C4-2B (cell line): ENCODE measurements around the gene JPT2.

Experiments used
- CTCF ChIP-seq: fragments of 450-650 bp; conservative IDR thresholded peaks from 2 replicates; pipeline ENCODE4 v1.5.1; 2017; ENCODE audit warnings: mild to moderate bottlenecking
- ZFX ChIP-seq: fragments of 450-650 bp; IDR thresholded peaks from 2 replicates; pipeline ENCODE4 v1.6.1; 2017

GRCh38 chr16:1634541-1634940, 43.5 kb upstream of the JPT2 start:
- no peak for TF ChIP-seq CTCF
- TF ChIP-seq ZFX = no peak
